GM12878 (cell line): ENCODE measurements around the gene DMRT2.

Experiments used
- CBX3 ChIP-seq: fragments of 200-600 bp; sonication (generic); IDR thresholded peaks from 2 replicates; pipeline ENCODE4 v1.6.1; 2016; ENCODE audit warnings: low read depth, borderline replicate concordance
- CTCF ChIP-seq, 3 experiments: IDR thresholded peaks in 2 of 3; conservative IDR thresholded peaks in 1 of 3; 2 replicates each; pipeline ENCODE4 v1.5.1; 2011; ENCODE audit warnings: low read depth in 3 of 3, low read length in 3 of 3, mild to moderate bottlenecking in 3 of 3, control low read depth in 2 of 3, moderate library complexity in 2 of 3, inconsistent platforms in 1 of 3, mixed read lengths in 1 of 3; ENCODE audit not compliant: control insufficient read depth in 2 of 3, insufficient read depth in 1 of 3; ENCODE audit errors: extremely low read depth in 1 of 3
- GABPA ChIP-seq: IDR thresholded peaks from 2 replicates; pipeline ENCODE4 v1.6.1; 2014; ENCODE audit warnings: antibody characterized with exemption, low read depth, mild to moderate bottlenecking, inconsistent platforms
- HDGF ChIP-seq: fragments of 450-650 bp; IDR thresholded peaks from 2 replicates; pipeline ENCODE4 v1.6.1; 2016; ENCODE audit warnings: antibody characterized with exemption
- JUNB ChIP-seq: IDR thresholded peaks from 2 replicates; pipeline ENCODE4 v1.6.1; 2016; ENCODE audit warnings: antibody characterized with exemption, mild to moderate bottlenecking
- PKNOX1 ChIP-seq: fragments of 450-650 bp; IDR thresholded peaks from 2 replicates; pipeline ENCODE4 v1.6.1; 2016; ENCODE audit warnings: mild to moderate bottlenecking
- POLR2AphosphoS5 ChIP-seq: IDR thresholded peaks from 2 replicates; pipeline ENCODE4 v1.6.1; 2011; ENCODE audit warnings: mild to moderate bottlenecking, low read length, inconsistent platforms
- TAF1 ChIP-seq: IDR thresholded peaks from 2 replicates; pipeline ENCODE4 v1.6.1; 2011; ENCODE audit warnings: mild to moderate bottlenecking, low read depth, low read length, borderline replicate concordance
- TARDBP ChIP-seq: IDR thresholded peaks from 2 replicates; pipeline ENCODE4 v1.6.1; 2016; ENCODE audit warnings: borderline replicate concordance

- TF ChIP-seq GABPA (no peak), CBX3 (no peak), POLR2AphosphoS5 (no peak), HDGF (no peak), CTCF (IDR thresholded peaks at IDR 0.05 in 2 of 3, conservative IDR thresholded peaks at IDR 0.05 in 1 of 3; ENCODE audit: control insufficient read depth in 2 of 3, extremely low read depth in 1 of 3, insufficient read depth in 1 of 3, low read depth in 3 of 3, low read length in 3 of 3) (no peak), PKNOX1 (no peak), JUNB (no peak), TAF1 (no peak), TARDBP (no peak)
Observed at GRCh38 chr9:1094749-1095148, 44.6 kb downstream of the DMRT2 start.
